ENCODE data around the gene KCNC1.

The KCNC1 gene

GRCh38 chr11:17694494-17695110, 40.0 kb upstream of the KCNC1 start:
- H3K27ac ChIP-seq, result no peak overlapping the region
- TF ChIP-seq ZFX (IDR thresholded peaks at IDR 0.05; ENCODE audit: borderline replicate concordance) (no peak), CTCF (IDR thresholded peaks at IDR 0.05) (no peak)

DNA sequence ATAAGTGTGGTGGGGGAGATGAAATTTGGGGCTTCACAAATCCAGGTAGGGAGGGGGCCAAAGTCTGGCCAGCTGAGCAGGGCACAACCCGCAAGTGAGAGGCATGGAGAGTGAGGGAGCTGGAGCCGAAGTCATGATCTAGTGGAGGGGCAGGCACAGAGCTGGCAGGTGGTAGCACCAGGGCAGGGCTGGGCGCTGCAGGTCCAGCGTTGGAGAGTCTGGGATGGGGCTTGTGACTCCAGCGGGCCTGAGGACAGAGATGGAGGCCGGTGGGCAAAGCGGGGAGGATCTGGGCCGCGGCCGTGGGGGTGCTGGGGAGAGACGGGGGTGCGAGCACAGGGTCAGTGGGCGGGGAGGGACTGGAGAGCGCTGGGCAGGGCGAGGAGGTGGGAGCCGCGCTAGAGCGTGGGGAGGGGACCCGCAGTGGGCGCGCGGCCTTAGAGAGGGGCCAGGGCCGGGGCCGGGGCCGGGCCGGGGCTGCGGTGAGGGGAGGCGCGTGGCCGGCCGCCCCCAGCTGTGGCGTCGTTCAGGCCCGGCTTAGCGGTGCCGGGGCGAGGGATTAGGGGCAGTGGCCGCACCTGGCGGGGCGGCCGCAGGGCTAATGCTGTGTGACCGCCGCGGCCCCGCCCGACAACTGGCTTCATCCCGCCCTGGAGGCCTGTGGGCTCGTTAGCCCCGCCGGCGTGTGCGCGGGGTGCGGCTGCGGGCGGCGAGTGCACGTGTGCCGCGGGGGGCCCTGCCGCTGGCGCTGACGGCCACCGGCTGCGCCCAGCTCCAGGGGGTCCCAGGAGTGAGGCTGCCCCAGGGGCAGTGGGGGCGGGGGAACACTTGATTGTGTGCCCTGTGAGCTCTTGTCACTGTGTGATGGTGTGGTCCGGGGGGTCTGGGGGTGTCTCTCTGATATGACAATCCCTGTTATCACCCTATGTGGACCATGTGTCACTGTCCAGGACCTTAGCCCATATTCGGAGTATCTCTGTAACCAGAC, 38.8 kb upstream of the KCNC1 start:
- TF ChIP-seq ZFX (IDR thresholded peaks at IDR 0.05; ENCODE audit: borderline replicate concordance) (no peak), CTCF (IDR thresholded peaks at IDR 0.05) (no peak)
- H3K27ac ChIP-seq, result no peak overlapping the region

DNA sequence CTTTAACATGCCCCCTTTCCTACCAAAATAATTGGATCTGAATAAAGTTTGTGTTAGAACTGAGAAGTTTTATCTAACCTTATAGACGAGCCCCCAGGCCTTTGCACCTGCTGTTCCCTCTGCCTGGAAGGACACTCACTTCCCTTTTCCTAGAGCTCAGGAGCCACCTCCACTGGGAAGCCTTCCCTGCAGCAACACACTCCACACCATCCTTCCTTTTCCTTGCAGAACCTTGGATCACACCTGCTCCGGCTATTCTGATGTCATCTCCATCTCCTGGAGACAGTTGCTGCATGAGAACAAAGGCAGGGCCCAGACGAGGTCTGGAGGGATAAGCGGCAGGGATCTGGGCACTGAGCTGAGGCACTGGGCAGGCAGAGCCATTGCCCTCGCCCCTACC, 37.8 kb upstream of the KCNC1 start:
- TF ChIP-seq CTCF (IDR thresholded peaks at IDR 0.05) (no peak), ZFX (IDR thresholded peaks at IDR 0.05; ENCODE audit: borderline replicate concordance) (no peak)
- H3K27ac ChIP-seq, result no peak overlapping the region

DNA sequence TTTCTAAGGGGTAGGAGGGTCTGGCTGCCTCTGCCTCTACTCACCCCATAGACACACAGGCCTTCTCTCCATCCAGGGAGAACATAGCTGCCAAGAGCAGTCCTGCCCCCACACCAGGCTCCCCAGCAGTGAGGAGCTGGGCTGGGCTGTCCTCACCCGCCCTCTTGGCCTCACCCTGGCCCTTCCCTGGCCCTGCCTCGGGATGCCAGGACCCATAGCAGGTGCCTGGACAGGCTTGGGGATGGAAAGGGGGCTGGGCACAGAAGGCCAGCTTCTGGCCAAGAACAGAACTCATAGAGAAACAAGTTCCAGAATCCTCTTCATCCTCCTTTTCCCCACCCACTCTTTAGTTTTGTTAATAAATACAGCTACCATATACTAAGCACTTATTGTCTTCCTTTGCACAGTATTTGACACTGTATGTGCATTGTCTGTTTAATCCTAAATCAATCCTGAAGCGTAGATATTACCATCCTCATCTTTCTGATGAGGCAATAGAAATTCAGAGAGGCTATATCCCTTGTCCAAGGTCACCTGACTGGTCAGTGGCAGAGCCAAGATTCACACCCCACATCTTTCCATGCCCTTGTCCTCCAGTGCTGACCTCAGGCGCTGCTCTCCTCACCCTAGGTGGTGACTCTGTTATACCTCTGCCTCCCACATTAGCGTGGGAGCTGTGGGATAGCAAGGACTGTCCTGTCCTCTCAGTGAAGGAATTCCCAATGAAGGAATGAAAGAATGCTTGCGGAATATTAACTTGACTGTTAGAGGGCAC, 37.2 kb upstream of the KCNC1 start:
- no peak overlapping the region for H3K27ac ChIP-seq
- no peak for TF ChIP-seq CTCF (IDR thresholded peaks at IDR 0.05)
- no peak for TF ChIP-seq ZFX (IDR thresholded peaks at IDR 0.05; ENCODE audit: borderline replicate concordance)

- TF ChIP-seq CTCF (IDR thresholded peaks at IDR 0.05) (no peak), ZFX (IDR thresholded peaks at IDR 0.05; ENCODE audit: borderline replicate concordance) (no peak)
- H3K27ac ChIP-seq, result no peak overlapping the region
Observed at GRCh38 chr11:17699147-17700114, 35.1 kb upstream of the KCNC1 start.

DNA sequence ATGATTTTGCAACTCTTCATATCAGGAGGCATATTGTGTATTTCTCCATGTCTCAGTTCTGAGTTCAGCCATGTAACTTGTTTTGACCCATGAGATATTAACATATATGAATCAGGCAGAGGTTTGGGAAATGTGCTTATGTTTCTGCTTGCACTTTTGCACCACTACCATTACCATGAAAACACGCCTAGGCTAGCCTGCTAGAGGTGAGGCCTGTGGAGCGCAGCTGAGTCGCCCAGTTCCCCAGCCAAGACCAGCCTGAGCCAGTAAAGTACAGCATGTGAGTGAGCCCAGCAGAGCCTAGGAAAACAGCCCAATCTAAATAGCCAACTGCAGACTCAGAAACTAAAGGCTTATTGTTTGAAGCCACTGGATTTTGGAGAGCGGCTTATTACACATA, 33.6 kb upstream of the KCNC1 start:
- no peak for TF ChIP-seq ZFX (IDR thresholded peaks at IDR 0.05; ENCODE audit: borderline replicate concordance)
- no peak for TF ChIP-seq CTCF (IDR thresholded peaks at IDR 0.05)

More for the DNA sequence above, 33.6 kb upstream of the KCNC1 start:
- no peak overlapping the region for H3K27ac ChIP-seq
